ENCODE data around the gene SFXN3. TPM values are rescaled to one million over a fixed set of nuclear protein-coding genes. Genes with fewer than 3 reads are reported as not detected.

SFXN3 gene
- total and polyA plus RNA-seq, 10 of the 15 experiments (the other 5 are each of a cell fraction or from before 2014, with no cell fraction given), result 0.05 to 11.3 (median 1.2) TPM

- RAD21 ChIA-PET (ENCODE audit: unreplicated experiment), result interaction anchor here (0.6 to 0.9 kb wide), 2 partner anchors 11 to 27 kb away, joined by 4 to 6 read pairs; no protein-coding TSS in a partner anchor
- H3K4me3 ChIP-seq, result peak within 1 kb of the TSS; percentile 98
- in situ Hi-C loops (cut with MboI), result no loop called here
- DNase-seq (ENCODE audit: low read depth, low spot score) (no peak), ATAC-seq (peak; percentile 96), FAIRE-seq (peak; percentile 97)
- no peaks in the 10 kb centered on the region for H3K9me3 ChIP-seq (replicated peaks; ENCODE audit: control insufficient read depth, insufficient read depth, low read length)
- POLR2A ChIA-PET, result interaction anchor here (2.8 kb wide), 1 partner anchor 11 kb away, joined by 23 read pairs; the partner anchor contains the start of gene LZTS2
- peak within 1 kb of the TSS; percentile 71 for H3K27ac ChIP-seq (ENCODE audit: control insufficient read depth, insufficient read depth)
- no peaks in the 10 kb centered on the region for H3K27me3 ChIP-seq (replicated peaks in 1 of 2; ENCODE audit: control insufficient read depth in 2 of 2, insufficient read depth in 2 of 2, low read length in 1 of 2)
- 2% methylated on average over 64 of the region's 75 CpGs for WGBS (ENCODE audit: insufficient coverage, insufficient replicate concordance, low lambda C conversion rate, missing lambda C conversion rate)
- H3K4me2 ChIP-seq (ENCODE audit: control insufficient read depth, insufficient read depth), result peak within 1 kb of the TSS; percentile 100
- H3K36me3 ChIP-seq (ENCODE audit: control insufficient read depth in 2 of 2, insufficient read depth in 2 of 2, low read length in 1 of 2), result peaks cover 9 to 14% of the 10 kb centered on the region in 2 experiments; a peak in 3 of 4 replicates
- CTCF ChIA-PET, result interaction anchor here (0.6 to 5.5 kb wide), 6 partner anchors 10 to 417 kb away, joined by 3 to 42 read pairs (median 3); no protein-coding TSS in a partner anchor
- intact Hi-C loops (cut with micrococcal nuclease; ENCODE audit: unreplicated experiment), result no loop called here
- peak within 1 kb of the TSS; percentile 99 for H2AFZ ChIP-seq (ENCODE audit: control insufficient read depth, low read depth, low read length)
- H3K79me2 ChIP-seq (ENCODE audit: control insufficient read depth, insufficient read depth, low read length), result peaks cover 37% of the 10 kb centered on the region
- SMC1A ChIA-PET (ENCODE audit: uncharacterized antibody, unreplicated experiment), result interaction anchor here (1.5 kb wide), 1 partner anchor 10 kb away, joined by 4 read pairs; no protein-coding TSS in a partner anchor
- no TSS peak for BruUV-seq (replicated peaks)
- no peaks in the 10 kb centered on the region for H4K20me1 ChIP-seq (ENCODE audit: control insufficient read depth, insufficient read depth)
- peak within 1 kb of the TSS; percentile 86 for H3K9ac ChIP-seq (ENCODE audit: control insufficient read depth, insufficient read depth, low read length)
- H3K4me1 ChIP-seq (ENCODE audit: control insufficient read depth, insufficient read depth, low read length), result peaks cover 16% of the 10 kb centered on the region
- peak; percentile 97 for TF ChIP-seq MAX (IDR thresholded peaks at IDR 0.05; ENCODE audit: low read depth, low read length)
- peak; percentile 17 for TF ChIP-seq RELA (IDR thresholded peaks at IDR 0.05; ENCODE audit: borderline replicate concordance, partially characterized antibody)
- TF ChIP-seq USF2 (IDR thresholded peaks at IDR 0.05; ENCODE audit: borderline replicate concordance, low read depth, low read length), result no peak
- TF ChIP-seq RAD21 (IDR thresholded peaks at IDR 0.05; ENCODE audit: insufficient read depth, low read depth, low read length), result no peak
- TF ChIP-seq BHLHE40 (IDR thresholded peaks at IDR 0.05; ENCODE audit: borderline replicate concordance in 1 of 2, low read depth in 2 of 2, low read length in 1 of 2), result peak in 1 of 2 experiments; percentile 58; a peak in 1 of 4 replicates
- TF ChIP-seq PBX3 (IDR thresholded peaks at IDR 0.05; ENCODE audit: insufficient replicate concordance, low read depth, low read length), result no peak
- no peak for TF ChIP-seq ZSCAN29 (IDR thresholded peaks at IDR 0.05)
- peak; percentile 78 for TF ChIP-seq RELB (IDR thresholded peaks at IDR 0.05; ENCODE audit: low read depth)
- peak; percentile 54 for TF ChIP-seq SIX5 (IDR thresholded peaks at IDR 0.05; ENCODE audit: low read depth, low read length, severe bottlenecking)
- no peak for TF ChIP-seq MLLT1 (IDR thresholded peaks at IDR 0.05)
- no peak for TF ChIP-seq PAX8 (IDR thresholded peaks at IDR 0.05)
- peak; percentile 68; the same call in 1 of the 2 replicates for TF ChIP-seq SREBF2 (IDR thresholded peaks at IDR 0.05; ENCODE audit: low read length)
- no peak for TF ChIP-seq ATF2 (IDR thresholded peaks at IDR 0.05; ENCODE audit: low read length)
- TF ChIP-seq HCFC1 (IDR thresholded peaks at IDR 0.05; ENCODE audit: low read length), result peak; percentile 63
- TF ChIP-seq CHD2 (IDR thresholded peaks at IDR 0.05; ENCODE audit: borderline replicate concordance, low read depth, low read length), result peak; percentile 77
- TF ChIP-seq FOXK2 (IDR thresholded peaks at IDR 0.05), result peak; percentile 74
Measured at GRCh38 chr10:100986952-100987684, 43.9 kb upstream of the SFXN3 start, which contains the start of the genes MRPL43 and TWNK. Gene MRPL43 (minus strand): TSS chr10:100987497. CDS start chr10:100987443, 54 bp downstream. Gene TWNK (plus strand): TSS chr10:100987543. CDS start chr10:100988211, 668 bp downstream.
